ENCODE measurements around the gene PMEPA1. TPM values are rescaled to one million over a fixed set of nuclear protein-coding genes. Genes with fewer than 3 reads are reported as not detected.

PMEPA1 gene
- total and polyA plus RNA-seq, 2 donors (not counting 3 experiments of a cell fraction or from before 2014, with no cell fraction given), result 31.6 to 33.2 TPM

- dilution Hi-C loops (cut with MboI; ENCODE audit: extremely low pct_ligation_motif_present, low sequenced_read_pairs) (no loop called here), intact Hi-C loops (cut with micrococcal nuclease) (no loop called here)
- Histone ChIP-seq H3K79me2 (ENCODE audit: control insufficient read depth, insufficient read depth, low read length) (peaks cover 33% of the 10 kb centered on the region), H3K9ac (replicated peaks; ENCODE audit: extremely low read depth, insufficient read depth, low read length) (no peak overlapping the region), H2AFZ (ENCODE audit: low read depth, low read length) (no peak overlapping the region), H3K36me3 (ENCODE audit: control insufficient read depth in 2 of 2, extremely low read depth in 1 of 2, insufficient read depth in 2 of 2, low read length in 2 of 2) (no peaks in the 10 kb centered on the region), H3K27ac (ENCODE audit: insufficient read depth, low read depth, low read length) (no peak overlapping the region), H3K27me3 (ENCODE audit: control insufficient read depth in 2 of 2, insufficient read depth in 2 of 2, low read length in 2 of 2) (no peaks in the 10 kb centered on the region), H3K9me3 (replicated peaks; ENCODE audit: control insufficient read depth, insufficient read depth, low read length) (no peaks in the 10 kb centered on the region), H3K4me2 (ENCODE audit: insufficient read depth, low read length) (no peak overlapping the region), H4K20me1 (replicated peaks; ENCODE audit: control insufficient read depth, extremely low read depth, insufficient read depth, low read length) (no peaks in the 10 kb centered on the region), H3K9me1 (replicated peaks; ENCODE audit: control insufficient read depth, extremely low read depth, insufficient read depth, low read length) (no peaks in the 10 kb centered on the region), H3K4me1 (ENCODE audit: control insufficient read depth, extremely low read depth, insufficient read depth, low read length) (no peaks in the 10 kb centered on the region), H3K4me3 (replicated peaks in 1 of 3; ENCODE audit: insufficient read depth in 1 of 3, low read depth in 1 of 3, low read length in 3 of 3) (no peak overlapping the region)
- no peak for FAIRE-seq
- CTCF ChIA-PET, result interaction anchor here (0.6 to 1.1 kb wide), 3 partner anchors 13 to 43 kb away, joined by 3 to 4 read pairs (median 3); no protein-coding TSS in a partner anchor
- POLR2A ChIA-PET, result no interaction called here
- no peak for TF ChIP-seq MYC (IDR thresholded peaks at IDR 0.05; ENCODE audit: low read depth, low read length)
- no peak for DNase-seq (ENCODE audit: low read depth, low spot score)
- BruUV-seq (replicated peaks), result no TSS peak
Measured at GRCh38 chr20:57665589-57665971, 44.2 kb downstream of the PMEPA1 start.

GRCh38 chr20:57664924-57665588 is 44.8 kb downstream of the PMEPA1 start:
- Histone ChIP-seq H3K4me3 (replicated peaks in 1 of 3; ENCODE audit: insufficient read depth in 1 of 3, low read depth in 1 of 3, low read length in 3 of 3) (no peak overlapping the region), H3K27ac (ENCODE audit: insufficient read depth, low read depth, low read length) (no peak overlapping the region), H3K4me2 (ENCODE audit: insufficient read depth, low read length) (no peak overlapping the region), H3K79me2 (ENCODE audit: control insufficient read depth, insufficient read depth, low read length) (peaks cover 28% of the 10 kb centered on the region), H3K4me1 (ENCODE audit: control insufficient read depth, extremely low read depth, insufficient read depth, low read length) (no peaks in the 10 kb centered on the region), H2AFZ (ENCODE audit: low read depth, low read length) (no peak overlapping the region), H3K27me3 (ENCODE audit: control insufficient read depth in 2 of 2, insufficient read depth in 2 of 2, low read length in 2 of 2) (no peaks in the 10 kb centered on the region), H4K20me1 (replicated peaks; ENCODE audit: control insufficient read depth, extremely low read depth, insufficient read depth, low read length) (no peaks in the 10 kb centered on the region), H3K9me1 (replicated peaks; ENCODE audit: control insufficient read depth, extremely low read depth, insufficient read depth, low read length) (no peaks in the 10 kb centered on the region), H3K9me3 (replicated peaks; ENCODE audit: control insufficient read depth, insufficient read depth, low read length) (no peaks in the 10 kb centered on the region), H3K36me3 (ENCODE audit: control insufficient read depth in 2 of 2, extremely low read depth in 1 of 2, insufficient read depth in 2 of 2, low read length in 2 of 2) (no peaks in the 10 kb centered on the region), H3K9ac (replicated peaks; ENCODE audit: extremely low read depth, insufficient read depth, low read length) (no peak overlapping the region)
- TF ChIP-seq JUN (IDR thresholded peaks at IDR 0.05; ENCODE audit: borderline replicate concordance, insufficient read depth, insufficient read length, low read depth) (no peak), CTCF (IDR thresholded peaks at IDR 0.05; ENCODE audit: extremely low read depth in 1 of 2, insufficient read depth in 1 of 2, low read depth in 1 of 2, low read length in 2 of 2) (no peak), MYC (IDR thresholded peaks at IDR 0.05; ENCODE audit: low read depth, low read length) (no peak), FOS (IDR thresholded peaks at IDR 0.05; ENCODE audit: borderline replicate concordance, insufficient read depth, low read length) (no peak), EZH2 (IDR thresholded peaks at IDR 0.05; ENCODE audit: borderline replicate concordance, low read depth, low read length, severe bottlenecking) (no peak), GATA2 (IDR thresholded peaks at IDR 0.05; ENCODE audit: insufficient read depth, insufficient read length, low read depth, low read length) (no peak), MAX (IDR thresholded peaks at IDR 0.05; ENCODE audit: insufficient read depth, insufficient read length) (no peak), POLR2AphosphoS5 (IDR thresholded peaks at IDR 0.05; ENCODE audit: insufficient read depth, low read depth, low read length) (no peak), POLR2A (IDR thresholded peaks at IDR 0.05; ENCODE audit: low read depth, low read length) (no peak)
- FAIRE-seq (no peak), DNase-seq (ENCODE audit: low read depth, low spot score) (no peak)
- dilution Hi-C loops (cut with MboI; ENCODE audit: extremely low pct_ligation_motif_present, low sequenced_read_pairs), result no loop called here
- ChIA-PET POLR2A (no interaction called here), CTCF (interaction anchor here (0.6 to 0.8 kb wide), 2 partner anchors 12 to 18 kb away, joined by 3 read pairs; no protein-coding TSS in a partner anchor)
- no TSS peak for BruUV-seq (replicated peaks)
- intact Hi-C loops (cut with micrococcal nuclease), result no loop called here

All from endothelial cell of umbilical vein (primary cell).